Esophagus squamous epithelium (tissue), 5 donors: Measurements from ENCODE around the gene DTX2. TPM values are rescaled to one million over a fixed set of nuclear protein-coding genes. Genes with fewer than 3 reads are reported as not detected.
"Not testable (repeated sequence)": the region's sequence is repeated elsewhere in the genome, so short reads cannot be mapped to it uniquely, and the experiment has no call there.

Experiments
- DNase-seq: peaks from one replicate; lab custom pipeline; 2025; lab: John Stamatoyannopoulos, UW
- H3K27ac ChIP-seq, 4 donors: fragments of 200-600 bp; sonication (generic); one replicate each; pipeline ENCODE4 v1.5.1; 2016 to 2019; ENCODE audit warnings: mild to moderate bottlenecking in 1 of 4
- H3K27me3 ChIP-seq, 4 donors: fragments of 200-600 bp; sonication (generic); 1 replicate in 3 of 4; 2 replicates in 1 of 4; pipeline versions ENCODE4 v1.5.1 to v1.6.0; 2017 to 2021; ENCODE audit warnings: antibody characterized with exemption in 1 of 4
- H3K36me3 ChIP-seq, 3 donors: fragments of 200-600 bp; sonication (generic); one replicate each; pipeline ENCODE4 v1.5.1; 2016 to 2019
- H3K4me1 ChIP-seq, 3 donors: fragments of 200-600 bp; sonication (generic); one replicate each; pipeline ENCODE4 v1.5.1; 2017 to 2019
- H3K4me3 ChIP-seq, 4 donors: fragments of 200-600 bp; sonication (generic); 1 replicate in 3 of 4; 2 replicates in 1 of 4; pipeline ENCODE4 v1.5.1; 2016 to 2019; ENCODE audit warnings: mild to moderate bottlenecking in 2 of 4, moderate library complexity in 1 of 4
- H3K9me3 ChIP-seq, 3 donors: fragments of 200-600 bp; sonication (generic); one replicate each; pipeline ENCODE4 v1.5.1; 2016 to 2019
- POLR2A ChIP-seq, 4 donors: fragments of 450-650 bp; IDR thresholded peaks; one replicate each; pipeline ENCODE4 v1.6.1; 2017; ENCODE audit warnings: antibody characterized with exemption in 4 of 4, mild to moderate bottlenecking in 4 of 4, moderate library complexity in 3 of 4
- WGBS, 2 donors: methylation state at CpG; one replicate each; pipeline ENCODE4 v1.1.5; 2018; 5-methylcytosine and 5-hydroxymethylcytosine counted together
- intact Hi-C: fragments of 100-400 bp; cut with DNase I; formaldehyde crosslinking; loops from one replicate; pipeline ENCODE4 v1.15.0; 2022
- total RNA-seq, 4 donors: library from RNA; depleted of rRNA; stranded (reverse); fragments of >200 nt; gene quantifications; one replicate each; pipeline ENCODE4 v1.1.0, GENCODE V29; 2016
- TF ChIP-seq, protein P1 (sequence below), 6 experiments: fragments of 450-650 bp in 4 of 6; fragments of 200-600 bp in 2 of 6; sonication (generic) in 2 of 6; IDR thresholded peaks; one replicate each; pipeline ENCODE4 v1.5.1; 2016 to 2019; ENCODE audit warnings: antibody characterized with exemption in 6 of 6, mild to moderate bottlenecking in 4 of 6, moderate library complexity in 4 of 6
- donor health status: DM: yes; HTN: yes; CAD: no.

Gene DTX2
- total RNA-seq = 100 to 1,000 TPM in 1 of 4 donors, 10 to 100 TPM in 3; 38.7 to 107 (median 59.7) TPM

DNA sequence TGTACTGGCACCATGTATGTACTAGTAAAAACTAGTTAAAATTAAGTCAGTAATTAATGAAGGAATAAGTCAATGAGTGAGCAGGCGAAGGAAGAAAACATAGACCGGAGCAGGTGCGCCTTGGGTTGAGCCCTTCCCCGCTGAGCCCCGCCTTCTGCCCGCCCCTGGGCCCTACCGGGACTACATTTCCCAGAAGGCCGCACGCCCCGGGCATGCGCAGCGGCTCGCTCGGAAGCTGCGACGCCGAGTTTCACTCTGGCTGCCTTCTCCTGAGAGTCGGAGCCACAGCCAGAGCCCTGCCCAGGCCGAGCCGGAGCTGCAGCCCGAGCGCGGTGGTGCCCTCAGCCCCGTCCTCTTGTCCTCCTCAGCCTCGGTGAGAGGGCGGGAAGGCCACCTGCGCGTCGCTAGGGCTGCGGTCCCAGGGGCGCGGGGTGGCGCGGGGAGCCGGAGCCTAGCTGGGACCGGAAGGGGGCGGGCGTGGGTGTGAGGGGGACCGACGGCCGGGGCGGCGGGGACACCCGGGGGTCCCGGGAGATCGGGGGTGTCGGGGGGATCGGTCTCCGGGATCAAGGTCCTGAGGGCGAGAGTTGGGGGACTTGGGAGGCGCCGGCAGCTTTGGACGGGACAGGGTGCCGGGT, at the start of gene DTX2:
DTX2 (plus strand) TSS at position 246 of the 638 bp plus-strand sequence. CDS start 18,801 bp downstream, outside the sequence.
- H3K27me3 ChIP-seq, DNase-seq, H3K36me3 ChIP-seq, intact Hi-C loops, H3K9me3 ChIP-seq: not testable (repeated sequence)
- Histone ChIP-seq H3K4me1 (peaks cover 2 to 23% (median 2%) of the 10 kb centered on the region in 3 donors), H3K4me3 (peak within 1 kb of the TSS; percentile 52 to 66 (median 52)), H3K27ac (peak within 1 kb of the TSS; percentile 85 to 91 (median 88))
- no CpG with 5 or more reads among the region's 54 CpGs for WGBS, 2 donors

DNA sequence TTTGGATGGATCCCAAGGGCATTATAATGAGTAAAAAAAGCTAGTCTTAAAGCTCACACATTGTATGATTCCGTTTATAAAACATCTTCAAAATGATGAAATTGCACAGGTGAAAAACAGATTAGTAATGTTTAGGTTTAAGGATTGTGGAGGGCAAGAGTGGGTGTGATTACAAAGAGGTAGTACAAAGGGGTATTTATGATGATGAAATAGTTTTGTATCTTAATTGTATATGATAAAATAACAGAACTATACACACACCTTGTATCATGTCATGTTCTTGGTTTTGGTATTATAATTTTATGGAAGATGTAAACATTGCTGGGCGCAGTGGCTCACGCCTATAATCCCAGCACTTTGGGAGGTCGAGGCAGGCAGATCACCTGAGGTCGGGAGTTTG, 49.3 kb upstream of the DTX2 start:
- Histone ChIP-seq H3K27ac (no peak overlapping the region), H3K4me1 (no peaks in the 10 kb centered on the region), H3K36me3 (no peaks in the 10 kb centered on the region), H3K4me3 (no peak overlapping the region), H3K9me3 (no peaks in the 10 kb centered on the region), H3K27me3 (no peaks in the 10 kb centered on the region)
- TF ChIP-seq POLR2A (IDR thresholded peaks at IDR 0.05) = no peak
- TF ChIP-seq, protein P1, sequence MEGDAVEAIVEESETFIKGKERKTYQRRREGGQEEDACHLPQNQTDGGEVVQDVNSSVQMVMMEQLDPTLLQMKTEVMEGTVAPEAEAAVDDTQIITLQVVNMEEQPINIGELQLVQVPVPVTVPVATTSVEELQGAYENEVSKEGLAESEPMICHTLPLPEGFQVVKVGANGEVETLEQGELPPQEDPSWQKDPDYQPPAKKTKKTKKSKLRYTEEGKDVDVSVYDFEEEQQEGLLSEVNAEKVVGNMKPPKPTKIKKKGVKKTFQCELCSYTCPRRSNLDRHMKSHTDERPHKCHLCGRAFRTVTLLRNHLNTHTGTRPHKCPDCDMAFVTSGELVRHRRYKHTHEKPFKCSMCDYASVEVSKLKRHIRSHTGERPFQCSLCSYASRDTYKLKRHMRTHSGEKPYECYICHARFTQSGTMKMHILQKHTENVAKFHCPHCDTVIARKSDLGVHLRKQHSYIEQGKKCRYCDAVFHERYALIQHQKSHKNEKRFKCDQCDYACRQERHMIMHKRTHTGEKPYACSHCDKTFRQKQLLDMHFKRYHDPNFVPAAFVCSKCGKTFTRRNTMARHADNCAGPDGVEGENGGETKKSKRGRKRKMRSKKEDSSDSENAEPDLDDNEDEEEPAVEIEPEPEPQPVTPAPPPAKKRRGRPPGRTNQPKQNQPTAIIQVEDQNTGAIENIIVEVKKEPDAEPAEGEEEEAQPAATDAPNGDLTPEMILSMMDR (IDR thresholded peaks at IDR 0.05) = no peak
- no peak for DNase-seq
- 72 to 82% methylated on average over 5 of the region's 5 CpGs for WGBS, 2 donors
- intact Hi-C loops = no loop called here

DNA sequence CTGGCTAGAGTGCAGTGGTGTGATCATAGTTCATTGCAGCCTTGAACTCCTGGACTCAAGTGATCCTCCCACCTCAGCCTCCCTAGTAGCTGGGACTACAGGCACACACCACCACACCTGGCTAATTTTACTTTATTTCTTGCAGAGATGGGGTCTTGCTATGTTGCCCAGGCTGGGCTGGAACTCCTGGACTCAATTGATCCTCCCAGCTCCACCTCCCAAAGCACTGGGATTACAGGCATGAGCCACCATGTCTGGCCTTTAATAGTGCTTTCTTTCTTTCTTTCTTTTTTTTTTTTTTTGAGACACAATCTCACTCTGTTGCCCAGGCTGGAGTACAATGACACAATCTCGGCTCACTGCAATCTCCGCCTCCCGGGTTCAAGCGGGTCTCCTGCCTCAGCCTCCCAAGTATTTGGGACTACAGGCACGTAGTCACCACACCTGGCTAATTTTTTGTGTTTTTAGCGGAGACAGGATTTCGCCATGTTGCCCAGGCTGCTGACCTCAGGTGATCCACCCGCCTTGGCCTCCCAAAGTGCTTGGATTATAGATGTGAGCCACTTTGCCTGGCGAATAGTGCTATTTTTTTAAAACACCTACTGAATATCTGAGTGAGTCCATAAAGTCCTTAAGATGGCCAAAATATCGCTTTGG, 43.7 kb upstream of the DTX2 start:
- 93 to 95% methylated on average over 8 to 10 of the region's 10 CpGs for WGBS, 2 donors
- H3K4me3 ChIP-seq, H3K36me3 ChIP-seq, DNase-seq, H3K9me3 ChIP-seq, intact Hi-C loops, H3K27ac ChIP-seq, H3K27me3 ChIP-seq, H3K4me1 ChIP-seq: not testable (repeated sequence)

DNA sequence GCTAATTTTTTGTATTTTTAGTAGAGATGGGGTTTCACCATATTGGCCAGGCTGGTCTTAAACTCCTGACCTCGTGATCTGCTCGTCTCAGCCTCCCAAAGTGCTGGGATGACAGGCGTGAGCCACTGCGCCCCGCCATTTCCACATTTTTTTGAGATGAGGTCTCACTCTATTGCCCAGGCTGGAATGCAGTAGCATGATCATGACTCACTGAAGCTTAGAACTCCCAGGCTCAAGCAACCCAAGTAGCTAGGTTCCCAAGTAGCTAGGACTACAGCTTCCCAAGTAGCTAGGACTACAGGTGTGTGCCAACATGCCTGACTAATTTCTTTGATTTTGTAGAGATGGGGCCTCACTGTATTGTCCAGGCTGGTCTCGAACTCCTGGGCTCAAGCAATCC, 40.4 kb upstream of the DTX2 start:
- H3K27me3 ChIP-seq, H3K4me3 ChIP-seq, H3K36me3 ChIP-seq, H3K9me3 ChIP-seq, H3K27ac ChIP-seq, intact Hi-C loops, DNase-seq: not testable (repeated sequence)
- H3K4me1 ChIP-seq = peaks cover 0 to 18% (median 7%) of the 10 kb centered on the region in 3 donors
- 28 to 54% methylated on average over 3 to 6 of the region's 6 CpGs for WGBS, 2 donors

DNA sequence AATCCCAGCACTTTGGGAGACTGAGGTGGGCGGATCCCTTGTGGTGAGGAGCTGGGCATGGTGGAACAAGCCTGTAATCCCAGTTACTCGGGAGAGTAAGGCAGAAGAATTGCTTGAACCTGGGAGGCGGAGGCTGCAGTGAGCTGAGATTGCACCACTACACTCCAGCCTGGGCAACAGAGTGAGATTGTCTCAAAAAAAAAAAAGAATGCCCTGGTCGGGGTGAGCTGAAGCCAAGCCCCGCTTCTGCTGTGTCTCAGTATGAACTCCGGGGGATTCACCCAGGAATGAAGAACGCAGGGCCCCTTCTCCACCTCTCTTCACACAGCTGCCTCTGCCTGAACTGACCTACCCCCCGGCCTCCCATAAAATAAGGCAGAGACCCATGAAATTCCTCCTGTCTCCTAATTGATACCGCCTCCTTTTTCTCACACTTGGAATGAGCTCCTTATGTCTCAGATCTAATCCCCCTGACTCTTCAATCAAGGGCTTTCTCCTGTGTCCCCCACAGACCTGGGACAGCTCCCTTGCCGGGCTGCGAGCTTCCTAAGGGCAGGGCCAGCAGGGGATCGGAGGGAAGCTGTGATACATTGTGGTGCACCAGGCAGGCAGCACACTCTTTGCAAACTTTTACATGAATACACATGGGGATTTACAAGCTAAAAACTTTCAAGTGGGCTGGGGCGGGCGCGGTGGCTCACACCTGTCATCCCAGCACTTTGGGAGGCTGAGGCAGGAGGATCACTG, 37.7 kb upstream of the DTX2 start:
- WGBS, 2 donors = 44 to 50% methylated on average over 10 to 12 of the region's 15 CpGs
- Histone ChIP-seq H3K9me3 (no peaks in the 10 kb centered on the region), H3K4me1 (peaks cover 0 to 18% (median 7%) of the 10 kb centered on the region in 3 donors), H3K4me3 (no peak overlapping the region), H3K36me3 (no peaks in the 10 kb centered on the region), H3K27me3 (no peaks in the 10 kb centered on the region), H3K27ac (peak overlapping the region in 3 of 4 donors; percentile 12 to 54 (median 39))
- intact Hi-C loops = no loop called here
- TF ChIP-seq, protein P1 (IDR thresholded peaks at IDR 0.05) = no peak
- TF ChIP-seq POLR2A (IDR thresholded peaks at IDR 0.05) = no peak
- DNase-seq = no peak

DNA sequence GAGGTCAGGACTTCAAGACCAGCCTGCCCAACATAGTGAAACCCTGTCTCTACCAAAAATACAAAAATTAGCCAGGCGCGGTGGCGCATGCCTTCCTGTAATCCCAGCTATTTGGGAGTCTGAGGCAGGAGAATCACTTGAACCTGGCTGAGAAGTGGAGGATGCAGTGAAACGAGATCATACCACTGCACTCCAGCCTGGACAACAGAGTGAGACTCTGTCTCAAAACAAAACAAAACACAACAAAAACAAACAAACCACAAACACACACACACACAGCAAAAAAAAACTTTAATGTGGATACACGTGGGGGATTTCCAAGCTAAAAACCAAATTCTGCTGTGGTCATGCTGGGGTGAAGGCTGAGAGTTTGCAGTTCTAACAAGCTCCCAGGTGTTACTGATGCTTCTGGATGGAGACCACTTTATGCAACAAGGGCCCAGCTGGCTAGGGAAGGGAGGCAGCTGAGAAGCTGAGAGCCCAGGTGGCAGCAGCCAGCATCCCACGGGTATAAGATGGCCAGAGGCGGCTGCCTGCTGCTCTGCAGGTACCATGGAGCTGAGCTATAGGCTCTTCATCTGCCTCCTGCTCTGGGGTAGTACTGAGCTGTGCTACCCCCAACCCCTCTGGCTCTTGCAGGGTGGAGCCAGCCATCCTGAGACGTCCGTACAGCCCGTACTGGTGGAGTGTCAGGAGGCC, 36.9 kb upstream of the DTX2 start, which contains the start of gene ZP3:
ZP3 (plus strand) TSS at position 538 of the 699 bp plus-strand sequence; CDS start at position 553, 15 bp downstream.
- no peak for DNase-seq
- Histone ChIP-seq H3K36me3 (no peaks in the 10 kb centered on the region), H3K4me1 (peaks cover 0 to 18% (median 7%) of the 10 kb centered on the region in 3 donors), H3K27me3 (no peaks in the 10 kb centered on the region), H3K27ac (peak within 1 kb of the TSS in 3 of 4 donors; percentile 12 to 54 (median 39)), H3K4me3 (no peak within 1 kb of the TSS), H3K9me3 (no peaks in the 10 kb centered on the region)
- intact Hi-C loops = no loop called here
- TF ChIP-seq, protein P1 (IDR thresholded peaks at IDR 0.05) = no peak
- no peak for TF ChIP-seq POLR2A (IDR thresholded peaks at IDR 0.05)
- WGBS, 2 donors = 78 to 85% methylated on average over 4 to 7 of the region's 10 CpGs
